NCI-H1930 (cell line): ENCODE data around the gene RPRD1B.

ENCODE experiments used
- DNase-seq, 2 experiments: peaks; one replicate each; lab custom pipeline; 2025; lab: John Stamatoyannopoulos, UW

The RPRD1B gene

DNA sequence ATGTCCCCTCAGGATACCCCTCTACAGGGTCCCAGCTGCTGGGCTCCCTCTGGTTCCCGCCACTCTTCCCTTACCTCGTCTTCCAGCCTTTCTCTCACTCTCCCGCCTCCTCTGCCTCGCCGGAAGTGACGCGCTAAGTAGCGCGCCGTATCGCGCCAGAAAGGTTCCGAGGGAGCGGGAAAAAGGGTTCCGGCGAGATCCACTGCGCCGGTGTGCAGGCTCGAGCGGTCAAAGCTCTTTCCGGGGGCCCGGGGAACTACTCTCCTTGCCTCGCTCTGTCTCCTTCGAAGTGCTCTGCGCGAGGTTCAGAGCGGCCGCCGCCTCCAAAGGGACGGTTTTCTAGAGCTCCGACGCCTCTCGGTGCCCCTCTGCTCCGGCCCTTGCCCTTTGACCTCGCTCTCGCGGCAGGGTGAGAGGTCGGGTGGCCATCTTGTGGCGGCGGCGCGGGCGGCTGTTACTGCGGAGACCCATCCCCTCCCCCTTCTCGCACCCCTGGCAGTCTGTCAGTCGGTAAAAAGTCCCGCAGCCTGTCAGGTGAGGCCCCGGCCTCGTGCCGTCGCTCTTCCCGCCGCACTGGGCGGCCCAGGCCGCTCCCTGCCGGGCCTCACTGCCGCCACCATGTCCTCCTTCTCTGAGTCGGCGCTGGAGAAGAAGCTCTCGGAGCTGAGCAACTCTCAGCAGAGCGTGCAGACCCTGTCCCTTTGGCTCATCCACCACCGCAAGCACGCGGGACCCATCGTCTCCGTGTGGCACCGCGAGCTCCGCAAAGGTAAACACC lies at the start of gene RPRD1B, which contains the start of gene TTI1:
Gene RPRD1B (plus strand): TSS at position 417 of the 778 bp plus-strand sequence. CDS start 202 bp downstream, at position 619.
Gene TTI1 (minus strand): TSS at position 127 of the 778 bp plus-strand sequence. CDS start 19,640 bp downstream, outside the sequence.
- peak; percentile 89 to 93 for DNase-seq

DNA sequence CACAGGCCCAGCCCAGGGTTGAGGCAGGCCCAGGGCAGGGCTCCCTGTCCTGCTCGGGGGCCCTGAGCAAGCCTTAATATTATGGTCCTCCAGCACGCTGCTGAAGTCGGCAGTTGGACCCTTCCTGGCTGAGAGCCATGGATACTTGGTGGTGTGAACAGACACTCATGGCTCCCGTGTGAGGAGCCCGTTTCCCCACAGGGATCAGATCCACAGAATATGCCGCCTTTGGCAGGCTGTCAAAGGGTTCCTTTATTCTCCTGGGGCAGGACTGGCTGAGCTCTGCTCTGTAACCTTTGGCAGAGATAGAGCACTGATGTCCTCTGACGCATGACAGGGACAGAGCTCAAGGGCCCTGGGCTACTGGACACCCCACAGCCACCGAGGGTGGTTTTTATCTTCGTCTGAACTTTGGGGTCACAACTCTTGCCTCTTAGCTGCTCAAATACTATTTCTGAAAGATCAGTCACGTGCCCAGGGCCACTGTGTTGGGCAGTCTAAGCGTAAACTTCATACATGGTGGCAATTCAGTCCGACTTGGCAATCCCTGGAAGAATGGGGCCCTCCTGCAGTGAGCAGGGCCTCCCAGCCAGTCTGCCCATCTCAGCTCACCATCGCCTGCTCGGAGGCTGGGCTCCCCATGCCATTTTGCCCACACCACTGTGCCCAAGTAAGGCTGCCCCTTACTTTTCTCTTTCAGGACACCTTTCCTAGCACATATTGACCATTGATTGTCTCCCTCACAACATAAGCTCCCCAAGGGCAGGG lies 49.3 kb upstream of the RPRD1B start:
- no peak for DNase-seq

GRCh38 chr20:37986044-37986858 lies 47.3 kb upstream of the RPRD1B start:
- no peak for DNase-seq

GRCh38 chr20:37986873-37987601 lies 46.5 kb upstream of the RPRD1B start:
- no peak for DNase-seq

DNA sequence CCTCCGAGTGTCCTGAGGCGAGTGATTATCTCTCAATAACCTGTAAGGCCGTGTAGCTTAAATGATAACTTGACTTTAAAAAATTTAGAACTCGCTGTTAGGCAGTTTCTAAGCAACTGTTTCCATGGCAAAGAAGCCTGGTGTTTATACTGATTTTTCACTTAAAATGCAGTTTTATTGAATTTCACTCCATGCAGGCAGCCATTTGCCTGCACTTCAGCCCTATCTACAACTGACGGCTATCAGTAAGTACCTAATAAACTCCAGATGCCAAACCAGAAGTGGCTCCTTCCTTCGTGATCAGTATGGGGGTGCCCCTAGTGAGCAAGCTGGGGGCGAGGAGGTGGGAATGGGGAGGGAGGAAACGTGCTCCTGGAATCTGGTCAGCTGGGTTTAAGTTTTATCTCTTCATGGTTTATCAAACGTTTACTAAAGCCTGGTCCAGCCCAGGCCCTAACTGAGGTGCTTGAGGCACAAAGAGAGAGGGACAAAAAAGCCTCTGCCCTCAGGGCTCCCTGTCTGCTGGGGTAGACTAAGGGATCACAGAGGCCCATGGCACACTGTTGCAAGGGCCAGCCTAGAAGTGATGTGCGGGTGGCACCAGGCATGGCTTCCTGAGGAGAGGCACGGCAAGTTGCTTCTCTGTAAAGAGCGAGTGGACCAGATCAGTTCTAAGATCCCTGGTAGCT lies 45.8 kb upstream of the RPRD1B start:
- DNase-seq: no peak

DNA sequence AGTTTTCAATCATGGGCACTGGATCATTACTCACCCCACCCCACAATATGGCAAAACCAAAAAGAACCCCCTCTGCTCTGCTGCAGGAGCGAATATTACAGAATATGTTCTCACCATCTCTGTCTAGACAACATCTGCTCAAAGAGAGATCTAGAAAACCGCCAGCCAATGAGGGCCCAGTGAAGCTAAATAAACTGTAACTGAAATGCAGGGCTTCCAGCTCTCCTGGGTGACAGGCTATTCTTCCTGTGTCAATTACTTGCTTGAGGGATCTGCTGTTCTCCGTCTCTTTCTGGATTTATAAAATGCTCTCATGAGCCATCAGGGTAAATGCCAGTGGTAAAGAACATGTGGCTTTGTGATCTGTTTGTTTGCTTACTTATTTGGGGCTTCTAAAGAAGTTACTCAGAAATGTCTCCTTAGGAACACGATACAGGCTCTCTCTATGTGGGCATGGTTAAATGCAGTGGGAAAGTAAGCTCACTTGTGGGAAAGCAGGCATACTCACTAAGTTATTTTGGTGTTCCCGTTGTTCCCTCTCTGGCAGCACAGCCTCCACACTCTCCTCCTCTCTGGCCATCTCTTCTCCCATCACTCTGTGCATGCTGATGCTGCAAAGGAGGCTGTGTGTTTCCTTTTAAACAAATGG lies 45.1 kb upstream of the RPRD1B start:
- no peak for DNase-seq

DNA sequence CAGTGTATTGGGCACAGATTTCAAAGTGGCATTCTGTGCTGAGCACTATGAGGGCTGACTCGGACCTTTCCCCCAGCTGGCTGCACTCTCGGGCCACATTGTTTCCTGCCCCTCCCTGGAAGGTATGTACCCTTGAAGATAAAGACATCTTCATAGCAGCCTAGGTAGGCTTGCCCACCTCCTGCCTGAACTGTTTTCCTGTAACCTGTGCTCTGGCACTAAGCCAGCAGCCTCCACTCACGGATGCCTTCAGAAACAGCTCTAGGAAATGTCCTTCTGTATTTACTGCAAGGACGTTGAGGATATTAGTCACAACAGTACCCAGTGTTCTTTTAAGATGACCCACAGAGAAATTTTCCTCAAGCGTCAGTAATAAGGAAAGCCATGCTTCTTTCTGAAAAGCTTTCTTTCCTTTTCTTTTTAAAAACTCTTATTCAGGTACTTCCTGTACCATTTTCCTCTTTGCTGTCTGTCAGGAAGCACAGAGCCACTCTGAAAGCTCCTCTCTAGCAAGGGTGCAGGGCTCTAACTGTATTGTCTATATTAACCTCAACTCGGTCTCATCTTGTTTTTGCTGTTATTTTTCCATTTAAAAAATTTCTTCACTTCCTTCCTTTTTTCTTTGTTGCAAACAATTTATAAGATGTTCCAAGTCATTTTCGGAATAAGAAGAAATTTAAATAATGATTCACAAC lies 43.8 kb upstream of the RPRD1B start:
- no peak for DNase-seq

- DNase-seq: no peak
Observed at GRCh38 chr20:37990571-37991151, 42.9 kb upstream of the RPRD1B start.

DNA sequence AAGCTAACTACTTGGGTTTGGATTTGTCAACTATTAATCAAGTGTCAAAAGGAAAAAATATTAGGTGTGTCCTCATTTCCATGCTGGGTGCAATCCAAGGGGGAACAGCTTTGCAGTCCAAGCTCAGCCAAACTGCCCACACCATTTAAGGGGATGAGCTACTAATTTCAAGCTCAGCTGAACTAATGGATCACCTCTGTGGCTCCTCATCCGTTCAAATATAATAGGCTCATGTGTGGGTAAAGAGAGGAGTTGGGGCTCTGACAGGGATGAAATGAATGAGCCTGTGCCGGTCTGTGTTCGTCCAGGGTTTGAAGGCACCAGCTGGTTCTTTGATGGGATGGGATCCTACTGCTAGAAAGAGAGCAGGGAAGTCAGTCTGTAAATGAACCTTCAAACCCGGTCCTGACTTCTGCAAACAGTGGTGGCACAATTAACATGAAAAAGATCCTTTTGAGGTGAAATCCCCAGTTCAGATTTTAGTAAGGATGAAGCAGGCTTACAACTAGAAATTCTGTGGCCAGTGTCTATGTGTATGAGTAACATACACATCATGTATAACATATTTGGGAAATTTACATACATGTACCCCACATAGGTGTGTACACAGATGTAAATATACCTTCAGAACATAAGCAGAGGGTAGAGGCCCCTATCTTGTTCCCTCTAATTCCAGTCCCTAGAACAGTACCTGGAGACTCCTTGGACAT lies 42.2 kb upstream of the RPRD1B start:
- DNase-seq: no peak

DNA sequence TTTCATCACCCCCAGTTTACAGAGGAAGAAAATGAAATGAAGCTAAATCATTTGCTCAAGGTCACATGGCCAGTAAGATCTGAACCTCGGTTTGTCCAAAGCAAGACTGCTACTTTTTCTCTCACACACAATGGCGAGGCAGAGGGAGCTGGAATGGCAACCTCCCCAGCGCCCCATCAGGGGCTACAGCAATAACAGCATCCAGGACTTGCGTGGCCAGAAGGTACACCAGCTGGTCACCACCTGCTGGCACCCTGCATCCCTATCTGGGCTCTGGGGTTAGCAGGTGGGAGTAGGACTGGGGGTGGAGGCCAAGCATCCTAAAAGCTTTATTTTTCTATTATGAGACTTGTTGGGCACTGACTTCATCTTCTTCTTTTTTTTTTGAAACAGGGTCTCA lies 41.6 kb upstream of the RPRD1B start:
- DNase-seq: no peak

DNA sequence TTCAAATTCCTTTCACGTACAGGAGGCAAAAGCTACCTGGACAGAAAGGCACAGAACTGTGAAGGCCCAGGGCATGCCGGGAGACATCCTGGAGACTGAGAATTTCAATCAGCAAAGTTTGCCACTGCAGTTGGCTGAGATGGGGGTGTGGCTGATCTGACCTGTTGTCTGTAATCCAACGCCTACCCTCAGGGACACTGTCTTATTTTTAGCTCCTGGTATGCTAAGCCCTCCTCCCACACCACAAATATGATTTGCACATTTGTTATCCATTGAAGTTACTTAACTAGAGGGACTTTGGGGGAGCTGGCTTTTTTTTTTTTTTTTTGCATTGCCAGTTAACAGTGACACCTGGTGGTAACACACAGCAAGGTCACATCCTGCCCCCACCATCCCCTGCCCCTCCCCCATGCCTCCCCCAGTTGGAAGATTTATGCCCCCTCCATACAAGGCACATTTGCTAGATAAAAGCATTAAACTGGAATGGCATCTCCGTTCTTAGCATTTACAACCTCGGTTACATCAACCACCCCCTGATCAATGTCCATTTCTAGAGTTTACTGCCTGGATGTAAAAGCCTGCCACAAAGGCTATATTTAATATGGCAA lies 40.6 kb upstream of the RPRD1B start:
- DNase-seq: no peak

GRCh38 chr20:37994512-37994911 lies 39.0 kb upstream of the RPRD1B start:
- DNase-seq: no peak

DNA sequence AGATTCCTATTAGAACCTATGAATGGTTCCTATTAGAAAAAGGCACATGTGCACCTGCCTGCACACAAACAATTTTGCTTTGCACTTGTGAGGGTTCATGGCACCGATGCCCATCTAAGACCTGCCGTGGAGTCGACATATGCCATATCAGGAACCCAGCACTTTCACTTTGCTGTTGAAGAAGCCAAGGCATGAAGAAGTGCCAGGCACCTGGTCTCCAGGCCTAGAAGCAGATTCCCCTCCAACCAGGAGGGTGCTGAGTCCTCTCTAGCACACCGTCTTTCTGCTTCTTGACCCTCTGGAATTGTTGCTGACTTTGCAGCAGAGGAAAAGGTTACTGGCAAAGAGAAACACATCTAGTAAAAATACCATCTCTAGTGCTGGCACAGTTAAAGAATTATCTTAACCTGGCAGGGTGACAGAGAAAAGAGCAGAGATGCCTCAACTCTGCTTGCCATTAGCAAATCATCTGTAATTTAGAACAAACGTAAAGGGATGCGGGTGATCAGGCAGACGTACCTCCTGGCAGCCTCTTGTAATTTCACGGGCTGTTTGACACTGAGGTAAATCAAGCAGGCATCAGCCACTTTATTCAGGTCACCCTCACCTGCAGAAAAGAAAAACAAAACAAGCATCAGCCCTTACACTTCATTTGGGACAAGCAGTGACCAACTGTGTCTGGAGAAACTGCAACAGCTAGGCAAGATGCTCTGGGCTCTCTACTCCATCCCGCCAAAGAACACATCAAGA lies 37.5 kb upstream of the RPRD1B start:
- no peak for DNase-seq

DNA sequence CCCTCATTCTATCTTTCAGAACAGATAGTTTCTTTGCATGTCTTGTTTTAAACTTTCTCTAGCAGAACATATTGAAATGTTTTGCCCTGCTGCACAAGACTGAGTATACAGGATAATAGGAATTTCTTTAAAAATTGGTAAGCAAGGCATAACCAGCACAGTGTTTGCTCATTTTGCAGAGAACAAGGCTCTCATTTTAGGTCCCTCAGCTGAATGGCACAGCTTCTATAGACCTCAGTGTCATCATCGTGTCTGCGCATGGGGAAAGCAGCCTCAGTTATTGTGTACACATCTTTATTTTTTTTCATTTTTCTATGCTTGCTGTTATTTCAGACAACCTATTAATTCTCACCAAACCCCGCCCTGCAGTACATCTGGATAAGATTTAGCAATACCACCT lies 36.0 kb upstream of the RPRD1B start:
- DNase-seq: no peak

DNA sequence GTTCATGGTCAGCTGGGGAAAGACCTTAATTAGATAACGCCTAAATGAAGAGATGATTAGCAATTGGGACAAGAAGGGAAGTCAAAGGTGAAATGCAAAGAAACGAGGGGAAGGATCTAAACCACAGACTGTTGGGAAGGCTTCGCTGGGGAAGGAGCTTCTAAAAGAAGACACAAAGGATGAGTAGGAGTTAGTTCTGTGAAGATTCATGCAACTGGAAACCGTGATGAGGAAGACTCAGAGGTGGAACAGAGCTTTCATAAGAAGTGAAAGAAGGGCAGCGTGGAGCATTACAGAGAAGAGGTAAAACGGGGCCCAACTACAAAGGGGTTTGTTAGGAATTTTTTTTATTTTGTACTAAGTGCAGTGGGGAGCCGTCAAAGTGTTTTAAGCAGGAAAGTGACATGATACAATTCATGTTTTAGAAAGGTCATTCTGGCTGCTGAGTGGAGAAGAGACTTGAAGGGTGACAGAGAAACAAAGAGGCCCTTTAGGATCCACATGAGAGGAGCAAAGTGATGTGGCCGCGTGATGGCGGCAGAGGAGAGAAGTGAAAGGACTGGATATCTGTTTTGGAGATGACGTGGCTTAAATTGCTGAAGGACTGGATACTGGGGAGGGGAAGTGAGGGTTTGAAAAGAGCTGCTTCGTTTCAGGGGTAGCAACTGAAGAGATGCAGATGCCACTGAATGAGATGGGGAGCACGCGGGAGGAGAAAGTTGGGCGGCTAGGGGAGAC lies 33.9 kb upstream of the RPRD1B start:
- no peak for DNase-seq

DNA sequence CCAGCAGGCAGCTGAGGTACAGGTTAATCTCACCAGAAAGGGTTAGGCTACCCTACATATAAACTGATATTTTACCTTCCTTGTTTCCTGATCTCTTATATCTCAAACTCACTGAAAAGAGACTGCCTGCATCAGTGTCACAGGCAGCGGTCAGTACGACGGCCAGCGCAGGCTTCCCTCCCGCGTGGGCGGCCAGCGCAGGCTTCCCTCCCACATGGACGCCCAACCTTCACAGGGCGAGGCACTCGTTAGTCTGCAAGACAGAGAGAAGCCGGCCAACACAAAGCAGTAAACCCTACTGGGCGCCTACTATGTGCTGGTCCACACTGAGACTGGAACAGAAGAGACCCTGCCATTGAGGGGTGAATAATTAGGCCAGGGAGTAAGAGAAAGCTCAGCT lies 33.3 kb upstream of the RPRD1B start:
- no peak for DNase-seq
